Adipose tissue (tissue), 3 donors: ENCODE measurements around the gene PEX16. TPM values are rescaled to one million over a fixed set of nuclear protein-coding genes. Genes with fewer than 3 reads are reported as not detected.
"Not testable (repeated sequence)": the region's sequence is repeated elsewhere in the genome, so short reads cannot be mapped to it uniquely, and the experiment has no call there.

Source experiments
- H3K27ac ChIP-seq: one replicate; pipeline ENCODE4 v1.5.1; 2013; ENCODE audit warnings: low read depth, low read length
- WGBS, 3 donors: extraction: QIAGEN DNeasy Blood & Tissue Kit; methylation state at CpG; one replicate each; pipeline ENCODE4 v1.1.7; 2013; 5-methylcytosine and 5-hydroxymethylcytosine counted together
- polyA plus RNA-seq, 3 donors: library from polyadenylated mRNA; stranded (reverse); fragments of 200-250 nt; gene quantifications; one replicate each; pipeline ENCODE4 v1.2.3, GENCODE V29; 2013
- donor health status: healthy with polysubstance abuse.
- donor health status: Bipolar disorder and iron deficiency.
- donor health status: healthy.

The PEX16 gene
- polyA plus RNA-seq, 3 donors = 17.9 to 40.8 (median 35.1) TPM

DNA sequence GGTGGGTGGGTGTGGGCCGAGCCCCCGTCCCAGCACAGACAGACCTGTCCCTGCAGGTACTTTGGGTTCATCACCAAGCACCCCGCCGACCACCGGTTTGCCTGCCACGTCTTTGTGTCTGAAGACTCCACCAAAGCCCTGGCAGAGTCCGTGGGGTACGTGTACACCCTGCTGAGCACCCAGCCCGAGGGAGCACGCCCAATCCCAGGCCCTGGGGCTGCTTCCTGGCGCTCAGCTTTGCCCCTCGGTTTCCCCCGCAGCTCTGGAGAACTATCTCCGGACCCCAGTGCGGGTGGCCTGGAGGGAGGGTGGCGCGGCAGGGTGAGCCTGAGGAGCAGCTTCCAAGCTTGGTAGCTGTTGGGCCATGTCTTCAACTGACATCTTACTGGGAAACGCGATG, 12.6 kb downstream of the PEX16 start:
- 87 to 95% (median 94%) methylated on average over 19 of the region's 19 CpGs for WGBS, 3 donors
- no peak overlapping the region for H3K27ac ChIP-seq

GRCh38 chr11:45904309-45904915, 13.3 kb downstream of the PEX16 start:
- no peak overlapping the region for H3K27ac ChIP-seq
- 50 to 84% (median 84%) methylated on average over 15 of the region's 15 CpGs for WGBS, 3 donors

GRCh38 chr11:45902452-45903380, 15.0 kb downstream of the PEX16 start:
- H3K27ac ChIP-seq = no peak overlapping the region
- WGBS, 3 donors = 92 to 93% (median 92%) methylated on average over 56 of the region's 56 CpGs

GRCh38 chr11:45901626-45902025, 16.1 kb downstream of the PEX16 start:
- H3K27ac ChIP-seq = no peak overlapping the region
- 76 to 89% (median 86%) methylated on average over 6 of the region's 6 CpGs for WGBS, 3 donors

DNA sequence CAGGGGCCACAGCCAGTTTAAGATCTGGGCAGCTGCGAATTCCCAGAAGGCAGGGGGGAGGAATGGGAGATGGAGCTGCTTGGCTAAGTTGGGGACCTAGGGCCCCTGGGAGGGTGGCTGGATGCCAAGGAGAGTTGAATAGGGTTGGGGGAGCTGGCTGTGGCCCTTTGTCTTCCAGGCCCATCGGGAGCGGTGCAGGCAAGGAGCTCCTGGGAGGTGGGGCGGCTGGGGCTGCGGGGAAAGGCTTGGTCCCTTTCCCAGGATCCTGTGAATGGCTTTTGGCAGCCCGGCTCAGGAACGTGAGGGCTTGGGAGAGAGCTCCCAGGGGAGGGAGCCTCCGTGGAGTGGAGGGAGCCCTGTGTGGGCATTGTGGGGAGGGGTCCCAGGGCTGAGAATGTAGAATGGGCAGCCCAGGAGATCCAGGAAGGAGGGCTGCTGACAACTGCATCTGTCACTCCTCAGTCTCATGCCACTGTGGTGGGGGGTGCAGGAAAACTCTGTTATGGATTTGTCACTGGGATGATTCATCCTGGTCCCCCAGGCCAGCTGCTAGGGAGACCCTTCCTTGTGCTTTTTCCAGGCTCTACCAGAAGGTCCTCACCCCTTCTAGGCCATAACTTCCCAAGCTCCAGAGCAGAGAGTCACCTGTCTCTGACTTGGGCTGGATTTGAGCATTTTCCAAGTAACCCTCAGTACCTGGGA, 16.6 kb downstream of the PEX16 start:
- WGBS, 3 donors = 13 to 39% (median 35%) methylated on average over 8 of the region's 8 CpGs
- H3K27ac ChIP-seq = no peak overlapping the region

GRCh38 chr11:45900175-45900800, 17.4 kb downstream of the PEX16 start:
- WGBS, 3 donors = 2 to 7% (median 6%) methylated on average over 23 to 38 of the region's 59 CpGs
- H3K27ac ChIP-seq = not testable (repeated sequence)

- H3K27ac ChIP-seq = no peak overlapping the region
- 1% methylated on average over 37 to 61 of the region's 62 CpGs for WGBS, 3 donors
Observed at GRCh38 chr11:45899448-45900174, 18.1 kb downstream of the PEX16 start.

- WGBS, 3 donors = 12 to 26% (median 20%) methylated on average over 3 of the region's 3 CpGs
- H3K27ac ChIP-seq = no peak overlapping the region
Observed at GRCh38 chr11:45899086-45899447, 18.6 kb downstream of the PEX16 start.

DNA sequence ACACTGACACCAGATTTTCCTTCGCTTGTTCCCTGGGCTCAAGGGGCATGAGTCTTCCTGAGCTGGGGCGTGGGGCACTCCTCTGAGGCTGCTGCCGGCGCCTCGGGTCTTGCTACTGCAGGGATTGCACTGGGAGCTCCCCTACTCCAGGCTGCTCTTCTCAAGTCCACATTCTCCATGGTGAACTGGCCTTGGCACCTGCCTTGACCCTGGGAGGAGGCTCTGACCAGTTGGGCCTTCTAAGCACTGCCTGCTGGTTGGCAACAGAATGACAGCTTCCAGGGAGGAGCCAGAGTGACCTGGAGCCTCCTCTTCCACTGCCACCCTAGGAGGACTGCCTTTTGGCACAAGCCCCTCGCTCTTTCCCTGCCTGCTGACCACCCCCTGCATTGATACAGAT, 20.1 kb downstream of the PEX16 start:
- H3K27ac ChIP-seq = no peak overlapping the region
- 91 to 97% (median 91%) methylated on average over 6 of the region's 6 CpGs for WGBS, 3 donors

DNA sequence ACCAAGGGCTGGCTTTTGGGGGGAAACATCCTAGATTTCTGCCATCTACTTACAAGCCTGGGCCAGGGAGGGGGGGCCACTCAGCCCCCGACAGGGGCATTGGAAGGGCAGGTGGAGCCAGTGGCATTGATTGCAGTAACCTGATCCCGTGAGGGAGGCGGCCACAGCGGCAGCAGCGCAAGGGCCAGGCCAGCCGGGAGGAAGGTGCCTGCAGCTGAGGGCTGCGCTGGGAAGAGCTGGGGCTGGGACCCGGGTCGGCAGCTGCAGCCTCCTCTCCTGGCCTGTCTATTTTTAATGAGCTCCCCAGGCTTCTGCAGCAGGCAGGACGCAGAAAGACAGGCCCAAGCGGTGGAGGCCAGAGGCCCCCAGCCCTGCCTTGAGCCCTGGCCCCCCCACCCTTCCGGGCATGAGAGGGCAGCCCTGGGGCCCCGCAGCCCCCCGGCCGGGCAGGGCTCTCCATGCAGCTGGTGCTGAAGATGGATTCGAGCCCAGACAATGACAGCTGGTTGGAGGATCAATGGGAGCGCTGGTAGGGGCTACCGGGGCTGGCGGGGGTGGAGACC, 21.2 kb downstream of the PEX16 start:
- no peak overlapping the region for H3K27ac ChIP-seq
- WGBS, 3 donors = 15 to 27% (median 25%) methylated on average over 16 to 19 of the region's 19 CpGs

GRCh38 chr11:45895553-45896259, 22.0 kb downstream of the PEX16 start:
- H3K27ac ChIP-seq = no peak overlapping the region
- whole genome bisulfite sequencing, 3 donors = 88 to 97% (median 94%) methylated on average over 7 to 8 of the region's 8 CpGs

- 80 to 88% (median 87%) methylated on average over 6 of the region's 6 CpGs for WGBS, 3 donors
- H3K27ac ChIP-seq = no peak overlapping the region
Observed at GRCh38 chr11:45894555-45895247, 23.0 kb downstream of the PEX16 start.

DNA sequence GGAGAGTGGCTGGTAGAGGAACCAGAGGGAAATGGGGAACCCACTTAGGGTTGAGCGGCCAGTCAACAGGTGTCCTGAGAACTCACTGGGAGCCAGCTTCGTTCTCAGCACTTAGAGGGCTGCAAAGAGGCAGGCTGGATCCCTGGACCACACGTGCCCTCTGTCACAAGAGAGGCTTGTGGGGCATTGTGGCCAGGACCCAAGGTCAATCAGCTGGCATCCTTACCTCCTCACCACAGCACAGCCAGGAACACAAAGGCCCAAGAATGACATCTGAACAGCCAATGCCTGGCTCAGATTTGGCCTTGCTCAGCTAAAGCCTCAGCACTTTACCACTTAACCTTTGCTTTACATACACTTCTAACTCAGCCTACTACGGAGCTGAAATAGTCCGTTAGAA, 24.8 kb downstream of the PEX16 start:
- H3K27ac ChIP-seq = no peak overlapping the region
- WGBS, 3 donors = 75 to 83% (median 81%) methylated on average over 5 of the region's 5 CpGs

DNA sequence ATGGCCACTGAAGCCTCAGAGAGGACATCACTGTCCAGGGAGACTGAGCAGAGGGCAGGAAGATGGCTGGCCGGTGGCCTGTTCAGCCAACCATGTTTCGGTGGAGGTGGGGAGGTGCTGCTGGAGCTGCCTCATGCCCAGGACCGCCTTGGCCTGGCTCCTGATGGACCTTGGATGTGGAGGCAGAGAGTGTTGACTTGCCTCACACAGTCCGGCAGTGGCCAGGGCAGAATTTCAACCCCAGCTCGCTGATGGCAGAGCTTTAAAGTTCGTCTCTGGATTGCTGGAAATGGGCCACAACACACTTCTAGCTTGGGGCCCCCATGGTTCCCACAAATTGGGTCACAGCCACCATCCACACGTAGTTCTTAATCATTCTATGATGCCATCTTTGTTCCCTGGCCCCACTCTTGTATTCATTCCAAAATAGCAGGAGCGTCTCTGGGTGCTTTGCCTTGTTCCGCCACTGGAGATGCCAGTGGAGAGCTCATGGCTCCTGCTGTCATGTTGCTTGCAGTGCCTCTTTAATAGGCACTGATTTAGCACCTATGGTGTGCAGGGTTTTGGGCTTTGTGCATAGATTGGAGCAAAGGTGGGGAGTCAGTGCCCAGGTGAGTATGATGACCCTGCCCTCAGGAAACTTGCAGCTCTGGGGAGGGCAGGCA, 26.7 kb downstream of the PEX16 start:
- no peak overlapping the region for H3K27ac ChIP-seq
- WGBS, 3 donors = 84 to 87% (median 86%) methylated on average over 9 of the region's 9 CpGs

- WGBS, 3 donors = 90 to 92% (median 92%) methylated on average over 9 of the region's 9 CpGs
- H3K27ac ChIP-seq = no peak overlapping the region
Observed at GRCh38 chr11:45889966-45890365, 27.7 kb downstream of the PEX16 start.

GRCh38 chr11:45889555-45889954, 28.1 kb downstream of the PEX16 start:
- no peak overlapping the region for H3K27ac ChIP-seq
- WGBS, 3 donors = 84 to 88% (median 87%) methylated on average over 8 of the region's 8 CpGs
